GM19238 (cell line): ENCODE measurements around the gene NUB1.

ENCODE experiments used
- DNase-seq: peaks from one replicate; pipeline ENCODE4 v3.0.0; 2011; ENCODE audit warnings: low spot score; ENCODE audit not compliant: insufficient read length

NUB1 gene

DNA sequence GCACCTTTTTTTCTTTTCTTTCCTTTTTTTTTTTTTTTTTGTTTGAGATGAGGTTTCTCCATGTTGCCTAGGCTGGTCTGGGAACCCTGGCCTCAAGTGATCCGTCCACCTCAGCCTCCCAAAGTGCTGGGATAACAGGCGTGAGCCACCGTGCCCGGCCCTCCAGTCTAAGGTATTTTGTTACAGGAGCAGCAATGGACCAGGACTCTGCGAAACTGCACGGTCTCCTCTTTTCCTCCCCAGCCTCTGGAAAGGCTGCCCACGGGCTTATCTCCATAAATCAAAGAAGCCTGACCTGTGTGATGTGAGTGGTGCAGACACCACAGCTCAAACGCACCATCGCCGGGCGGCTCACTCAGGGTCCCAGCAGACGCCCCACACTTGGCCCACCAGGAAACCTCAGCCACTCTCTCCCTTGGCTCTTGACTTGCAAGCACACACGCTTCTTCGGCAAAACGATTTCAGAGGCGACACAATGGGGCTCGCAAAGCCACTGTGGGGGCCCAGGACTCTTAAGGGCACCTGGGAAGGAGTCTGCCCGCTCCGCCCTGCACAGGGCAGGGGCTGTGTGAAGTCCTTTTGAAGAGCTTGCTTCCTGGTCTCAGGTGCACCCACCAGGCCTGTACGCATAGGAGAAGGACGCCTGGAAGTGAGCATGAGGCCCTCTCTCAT lies 47.6 kb downstream of the NUB1 start:
- DNase-seq: no peak

DNA sequence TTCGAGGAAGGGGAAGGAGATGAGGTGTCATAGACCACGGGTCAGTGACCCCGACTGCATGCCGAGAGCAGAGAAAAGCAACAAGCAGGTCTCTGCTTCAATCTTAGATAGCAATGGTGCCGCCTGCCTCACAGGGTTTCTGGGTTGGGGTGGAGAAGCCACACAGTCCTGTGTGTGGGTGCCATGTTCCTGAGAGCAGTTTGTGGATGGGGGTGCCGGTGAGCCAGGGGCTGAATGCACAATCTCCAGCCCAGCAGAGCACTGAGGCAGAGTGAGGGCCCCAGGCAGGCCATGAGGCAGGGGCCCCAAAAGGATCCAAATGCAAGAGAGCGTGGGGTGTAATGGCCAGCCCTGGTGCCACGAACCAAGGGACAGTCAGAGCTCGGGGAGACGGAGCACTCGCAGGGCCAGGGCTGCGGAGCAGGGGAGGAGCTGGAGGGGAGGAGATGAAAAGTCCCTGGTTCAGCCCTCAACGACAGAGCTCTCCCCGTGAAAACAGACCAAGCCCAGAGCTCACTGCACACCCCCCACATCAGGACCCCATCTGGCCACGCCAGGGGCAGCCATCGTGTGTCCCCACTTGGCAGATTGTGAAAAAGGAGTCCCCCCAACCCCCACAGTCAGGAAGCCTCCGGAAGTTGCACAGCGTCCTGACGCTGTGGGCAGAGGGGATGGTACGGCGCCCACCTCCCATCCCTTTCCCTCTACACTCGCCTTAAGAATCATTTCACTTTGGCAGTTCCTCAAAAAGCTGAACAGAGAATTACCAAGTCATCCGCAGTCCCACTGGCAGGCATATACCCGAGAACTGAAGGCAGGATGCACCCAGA lies 48.4 kb downstream of the NUB1 start:
- no peak for DNase-seq

DNA sequence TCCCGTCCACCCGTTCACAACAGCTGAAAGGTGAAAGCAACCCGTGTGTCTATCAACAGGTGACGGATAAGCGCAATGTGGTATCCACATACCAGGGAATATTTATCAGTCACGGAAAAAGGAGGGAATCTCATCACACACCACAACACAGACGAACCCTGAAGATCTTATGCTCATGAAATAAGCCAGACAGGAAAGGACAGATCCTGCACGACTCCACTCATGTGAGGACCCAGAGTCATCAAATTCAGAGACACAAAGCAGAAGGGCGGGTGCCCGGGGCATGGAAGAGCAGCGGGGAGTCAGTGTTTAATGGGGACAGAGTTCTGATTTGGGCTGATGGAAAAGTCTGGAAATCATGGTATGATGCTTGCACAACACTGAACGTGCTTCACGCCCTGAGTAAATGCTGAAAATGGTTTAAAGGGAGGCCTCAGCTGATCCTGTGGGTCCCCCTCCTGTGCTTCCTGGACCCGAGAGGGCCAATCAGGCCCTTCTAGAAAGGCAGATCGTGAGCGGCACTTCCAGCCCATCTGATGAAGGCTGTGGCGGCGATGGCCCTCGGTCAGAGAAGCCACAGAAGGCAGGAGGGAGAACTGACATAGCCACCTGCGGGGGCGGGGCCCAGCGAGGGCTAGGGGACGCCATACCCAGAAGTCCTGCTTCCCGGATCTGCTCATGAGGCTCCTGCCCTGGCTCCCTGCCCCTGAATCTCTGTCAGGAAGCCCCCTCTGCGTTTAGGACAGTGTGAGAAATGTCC lies 49.2 kb downstream of the NUB1 start:
- no peak for DNase-seq

DNA sequence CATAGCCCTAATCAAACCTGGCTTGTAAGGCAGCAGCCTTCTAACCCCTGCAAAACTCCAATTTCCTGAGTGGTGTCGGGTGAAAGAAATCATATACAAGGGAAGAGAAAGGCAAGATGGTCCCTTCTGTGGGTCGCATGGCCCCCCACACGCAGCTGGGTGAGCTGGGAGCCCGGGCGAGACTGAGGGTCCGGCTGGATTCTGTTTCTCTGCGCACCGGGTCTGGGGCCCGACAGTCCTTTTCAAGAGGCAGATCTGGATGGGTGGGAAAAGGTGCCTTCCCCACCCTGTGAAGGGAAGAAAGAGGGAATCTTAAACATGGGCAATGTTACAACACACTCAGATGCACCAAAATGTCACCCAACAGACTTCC lies 49.7 kb downstream of the NUB1 start:
- no peak for DNase-seq

DNA sequence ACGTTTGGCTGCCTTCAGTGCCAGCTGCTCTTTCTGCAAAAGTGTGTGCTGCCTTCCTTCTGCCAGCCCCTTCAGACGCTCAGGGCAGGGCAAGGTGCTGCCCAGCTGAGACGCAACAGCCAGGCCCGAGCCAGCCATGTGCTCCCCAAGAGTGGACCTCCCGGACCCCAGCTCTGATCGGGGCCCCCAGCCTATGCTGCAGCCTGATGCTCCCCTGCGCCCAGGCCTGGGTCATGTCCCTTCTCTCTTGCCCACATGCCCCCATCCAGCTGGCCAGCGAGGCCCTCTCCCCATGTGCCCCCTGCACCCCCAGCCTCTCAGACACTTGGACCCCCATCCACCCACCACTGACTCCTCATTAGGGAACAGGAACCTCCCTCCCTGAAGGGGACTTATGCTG lies 50.4 kb downstream of the NUB1 start:
- DNase-seq: no peak

DNA sequence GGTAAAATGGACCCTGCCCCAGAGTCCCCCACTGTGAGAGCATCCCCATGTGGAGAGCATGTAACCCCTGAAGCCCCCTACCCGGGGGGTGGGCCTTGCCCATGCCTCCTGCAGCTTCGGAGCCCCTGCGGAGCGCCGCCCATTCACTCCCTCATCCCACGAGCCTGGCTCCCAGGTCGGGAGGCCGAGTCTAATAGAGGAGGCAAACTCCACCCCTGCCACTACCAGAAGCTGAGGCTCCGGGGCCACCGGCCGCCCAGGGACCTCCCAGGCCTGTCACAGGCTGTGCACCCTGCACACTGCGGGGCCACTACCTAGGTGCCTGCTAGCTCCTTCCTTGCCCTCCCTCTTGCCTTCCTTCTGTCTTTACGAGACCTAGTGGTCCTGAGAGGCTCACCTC lies 50.8 kb downstream of the NUB1 start:
- DNase-seq: no peak

DNA sequence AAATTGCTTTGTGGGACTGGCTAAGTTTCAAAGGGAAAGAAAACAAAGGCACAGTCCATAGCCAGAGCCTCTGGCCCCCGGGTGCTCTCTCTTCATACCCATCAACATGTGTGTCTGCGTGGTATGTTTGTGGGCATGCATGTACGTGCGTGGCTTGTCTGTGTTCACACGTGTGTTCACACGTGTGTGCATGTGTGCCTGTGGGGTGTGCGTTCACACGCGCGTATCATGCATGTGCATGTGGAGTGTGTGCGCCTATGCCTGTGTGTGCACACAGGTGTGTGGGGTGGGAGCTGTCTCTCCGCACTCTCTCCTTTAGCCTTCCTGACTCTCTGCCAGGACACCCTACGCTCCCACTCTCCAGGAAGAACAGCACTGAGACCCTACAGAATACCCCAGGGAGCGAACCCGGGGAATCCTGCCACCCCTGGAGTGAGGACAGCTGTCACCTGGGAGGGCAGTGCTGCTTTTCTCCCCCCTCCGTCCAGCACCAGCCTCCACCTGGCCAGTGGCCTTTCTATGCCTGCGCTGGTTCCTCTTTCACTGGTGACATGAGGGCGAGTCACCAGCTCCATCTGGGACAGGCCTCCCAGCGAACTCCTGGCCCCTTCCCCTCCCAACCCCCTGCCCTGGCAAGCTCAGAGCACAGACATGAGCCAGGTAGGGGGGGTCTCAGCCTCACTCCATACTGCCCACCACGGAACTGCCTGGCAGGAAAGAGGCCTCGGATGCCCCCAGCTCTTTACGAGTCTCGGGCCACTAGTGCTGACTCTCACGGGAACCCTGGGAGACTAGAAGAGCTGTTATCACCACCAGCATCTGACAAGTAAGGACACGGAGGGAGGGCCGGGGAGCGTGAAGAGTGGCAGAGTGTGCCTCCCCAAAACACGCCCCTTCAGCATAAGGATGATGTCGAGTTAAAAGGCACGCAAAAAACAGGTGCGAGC lies 51.7 kb downstream of the NUB1 start:
- no peak for DNase-seq

DNA sequence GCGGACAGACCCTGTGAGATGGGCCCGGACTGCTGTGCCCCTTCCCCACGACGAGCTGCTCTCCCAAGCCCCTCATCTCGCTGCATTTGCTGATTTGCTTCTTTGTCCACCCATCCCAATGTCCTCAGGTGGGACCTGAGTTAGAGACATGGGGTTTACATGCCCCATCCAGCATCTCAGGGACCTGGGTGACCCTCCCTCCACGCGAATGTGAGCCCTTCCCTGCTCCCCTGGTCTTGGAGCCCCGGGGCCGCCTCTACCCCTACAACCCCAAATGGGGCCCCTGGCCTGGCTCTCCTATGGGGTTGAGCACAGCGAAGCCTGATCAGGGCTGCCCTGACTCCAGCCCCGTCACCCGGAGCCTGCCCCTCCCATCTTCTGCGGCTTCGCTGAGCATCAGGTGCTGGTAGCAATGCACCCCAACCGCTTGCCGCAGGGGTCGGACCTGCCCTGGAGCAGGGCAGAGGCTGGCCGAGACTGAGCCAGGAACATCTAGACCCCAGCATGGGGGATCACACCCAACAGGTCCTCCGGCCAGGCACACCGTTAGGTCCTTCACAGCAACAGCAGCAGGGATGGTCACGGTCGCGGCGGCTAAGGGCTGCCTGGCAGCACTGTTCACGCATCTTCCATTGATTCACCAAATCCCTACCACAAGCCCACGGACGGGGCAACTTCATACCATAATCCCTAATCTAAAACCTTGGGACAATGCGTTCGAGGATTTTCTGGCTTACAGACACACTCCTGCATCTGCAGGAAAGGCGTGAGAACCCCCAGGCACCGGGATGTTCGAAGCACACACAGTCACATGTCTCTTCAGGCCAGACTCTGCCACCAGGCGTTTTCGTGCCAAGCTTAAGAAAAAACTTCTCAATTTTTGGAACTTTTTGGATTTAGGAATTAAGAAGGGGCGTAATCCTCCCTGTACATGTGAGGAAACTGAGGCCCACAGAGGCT lies 52.7 kb downstream of the NUB1 start:
- no peak for DNase-seq

DNA sequence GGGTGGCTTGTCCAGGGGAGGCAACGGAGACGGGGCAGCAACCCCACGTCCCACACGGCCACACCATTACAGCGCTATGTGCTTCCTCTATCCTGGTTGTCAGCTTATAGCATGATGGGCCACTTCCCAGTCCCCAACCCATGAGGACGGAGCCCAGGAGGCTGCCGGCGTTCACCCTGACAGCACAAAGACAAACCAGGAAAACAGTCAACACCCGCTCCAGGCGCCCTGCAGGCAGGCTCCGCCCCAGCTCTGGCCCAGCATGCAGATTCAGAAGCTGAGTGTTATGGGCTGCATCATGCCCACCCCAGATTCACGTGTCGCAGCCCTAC lies 53.4 kb downstream of the NUB1 start:
- DNase-seq: no peak

DNA sequence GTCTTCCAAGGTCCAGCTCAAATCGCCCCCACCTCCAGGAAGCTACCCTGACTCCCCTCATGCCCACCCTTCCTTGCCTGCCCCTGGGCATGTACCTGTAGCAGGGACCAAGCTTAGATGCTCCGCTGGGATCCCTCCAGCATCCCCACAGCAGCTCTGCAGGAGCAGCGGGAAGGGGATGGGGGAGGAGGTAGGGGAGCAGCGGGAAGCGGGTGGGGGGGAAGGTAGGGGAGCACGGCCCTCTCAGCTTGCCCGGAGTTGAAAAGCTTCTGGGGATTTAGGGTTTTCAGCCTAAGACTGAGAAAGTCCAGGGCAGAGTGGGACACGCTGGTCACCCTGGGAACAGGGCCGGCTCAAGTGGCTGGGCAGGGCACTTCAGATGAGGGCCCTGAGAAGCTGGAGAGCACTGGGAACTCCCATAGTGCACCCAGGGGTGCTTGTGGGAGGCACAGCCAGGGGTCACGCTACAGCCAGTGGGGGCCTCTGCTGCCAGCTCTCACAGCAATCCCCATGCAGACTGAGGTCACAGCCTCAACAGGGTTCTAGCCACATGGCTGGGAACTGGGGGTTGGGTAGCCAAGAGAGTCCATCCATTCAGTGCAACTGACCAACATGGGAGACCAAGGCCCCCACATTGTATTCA lies 54.8 kb downstream of the NUB1 start:
- no peak for DNase-seq

DNA sequence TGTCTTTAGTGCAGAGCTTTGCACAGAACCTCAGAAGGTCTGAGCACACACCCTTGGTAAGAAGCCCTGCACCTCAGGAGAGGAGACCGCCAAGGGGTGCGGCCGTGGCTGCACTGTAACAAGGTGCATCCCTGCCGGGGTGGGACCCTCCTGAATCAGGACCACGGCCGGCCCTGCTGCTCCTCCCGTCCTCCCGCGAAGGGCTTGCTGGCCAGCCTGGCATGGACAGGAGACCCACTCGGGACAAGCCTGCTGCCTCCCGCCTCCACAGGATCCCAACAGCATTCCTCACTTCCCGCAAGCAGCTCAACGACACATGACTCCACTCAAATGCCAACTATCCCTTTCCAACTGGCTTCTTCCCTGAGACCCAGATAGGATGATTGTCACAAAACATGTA lies 55.4 kb downstream of the NUB1 start:
- no peak for DNase-seq

DNA sequence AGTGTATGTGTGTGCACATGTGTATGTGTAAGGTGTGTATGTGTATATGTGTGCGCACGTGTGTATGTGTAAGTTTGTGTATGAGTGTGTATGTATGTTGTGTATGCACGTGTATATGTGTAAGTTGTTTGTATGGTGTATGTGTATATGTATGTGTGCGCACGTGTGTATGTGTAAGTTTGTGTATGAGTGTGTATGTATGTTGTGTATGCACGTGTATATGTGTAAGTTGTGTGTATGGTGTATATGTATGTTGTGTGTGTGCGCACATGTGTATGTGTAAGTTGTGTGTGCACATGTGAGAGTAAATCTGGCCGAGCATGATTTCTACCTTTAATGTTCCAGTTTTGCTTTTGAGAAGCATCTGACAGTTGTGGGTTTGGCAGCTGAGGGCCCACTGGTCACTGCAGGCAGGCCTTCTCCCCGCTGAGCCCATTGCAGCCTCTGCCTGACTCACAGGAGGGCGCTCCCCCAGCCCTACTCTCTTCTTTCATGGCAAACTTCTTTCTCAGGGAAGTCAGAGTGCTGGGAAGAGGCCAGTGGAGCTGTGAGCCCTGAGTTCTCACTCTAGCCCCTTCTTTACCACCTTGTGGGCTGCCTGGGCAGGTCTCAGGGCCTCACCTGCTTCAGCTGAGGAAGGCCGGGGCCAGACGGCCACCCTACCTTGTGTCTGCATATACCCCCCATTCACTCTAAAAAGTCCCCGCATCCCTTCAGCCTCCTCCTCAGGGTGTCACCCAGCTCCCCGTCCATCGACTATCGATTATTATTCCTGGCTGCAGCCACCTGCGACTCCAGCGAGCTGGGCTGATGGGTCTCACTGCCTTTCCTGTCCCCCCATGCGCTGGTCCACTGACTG lies 57.1 kb downstream of the NUB1 start:
- no peak for DNase-seq

DNA sequence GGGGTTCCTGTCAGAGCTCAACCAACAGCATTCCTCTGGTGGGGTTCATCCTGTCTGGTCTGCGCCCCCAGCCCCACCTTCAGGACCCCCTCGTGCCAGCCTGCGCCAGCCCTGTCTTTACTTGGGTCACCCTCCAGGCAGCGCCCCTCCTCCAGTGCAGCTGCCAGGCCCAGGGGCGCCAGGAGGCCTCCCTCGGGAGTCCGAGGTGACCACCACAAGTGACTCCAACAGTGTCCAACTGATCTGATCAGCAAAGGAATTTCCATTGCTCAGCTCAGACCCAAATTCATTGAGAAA lies 57.6 kb downstream of the NUB1 start:
- DNase-seq: no peak

DNA sequence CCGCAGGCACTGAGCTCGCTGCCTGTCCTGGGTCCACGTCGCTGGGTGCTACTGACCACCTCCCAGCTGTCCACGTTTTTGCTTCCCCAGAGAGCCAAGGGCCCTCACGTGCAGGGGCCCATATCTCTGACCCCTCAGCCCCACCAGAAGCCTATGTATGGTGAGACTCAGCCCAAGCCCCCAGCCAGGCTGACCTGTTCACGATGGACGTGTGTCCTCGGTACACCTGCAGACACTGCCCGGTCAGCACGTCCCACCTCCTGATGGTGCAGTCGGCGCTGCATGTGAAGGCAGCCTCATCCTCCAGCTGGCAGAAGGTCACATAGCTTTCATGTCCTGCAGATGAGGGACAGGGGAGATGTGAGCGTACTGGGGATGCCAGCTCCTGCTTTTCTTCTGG lies 58.3 kb downstream of the NUB1 start:
- no peak for DNase-seq

DNA sequence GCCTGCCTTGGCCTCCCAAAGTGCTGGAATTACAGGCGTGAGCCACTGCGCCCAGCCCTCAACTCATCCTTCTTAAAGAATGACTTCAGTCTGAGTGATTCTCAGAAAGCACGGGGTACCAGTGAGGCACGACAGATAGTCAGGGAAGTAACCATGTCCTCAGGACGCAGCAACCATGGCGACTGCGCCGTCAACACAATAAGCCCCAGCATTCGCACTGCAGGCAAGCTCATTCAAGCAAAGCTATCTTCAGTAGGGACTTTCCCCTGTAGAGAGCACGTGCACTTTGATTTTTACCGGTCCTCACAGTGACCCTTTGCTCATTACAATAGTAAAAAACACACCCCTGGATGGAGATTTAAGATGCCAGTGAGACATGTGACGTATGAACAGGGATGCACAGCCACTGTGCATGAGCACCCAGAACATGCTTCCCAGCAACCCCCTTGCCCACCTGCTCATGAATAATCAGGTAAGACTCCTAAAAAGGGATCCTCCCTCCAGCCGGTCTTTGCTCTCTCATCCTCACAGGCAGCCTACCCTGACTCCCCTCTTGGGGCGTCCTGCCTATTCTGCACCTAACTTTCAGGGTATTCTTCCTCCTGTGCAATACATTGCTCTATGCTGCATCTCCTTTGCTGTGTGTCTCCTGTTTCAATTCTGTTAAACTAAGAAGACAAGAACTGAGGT lies 59.2 kb downstream of the NUB1 start:
- DNase-seq: no peak

DNA sequence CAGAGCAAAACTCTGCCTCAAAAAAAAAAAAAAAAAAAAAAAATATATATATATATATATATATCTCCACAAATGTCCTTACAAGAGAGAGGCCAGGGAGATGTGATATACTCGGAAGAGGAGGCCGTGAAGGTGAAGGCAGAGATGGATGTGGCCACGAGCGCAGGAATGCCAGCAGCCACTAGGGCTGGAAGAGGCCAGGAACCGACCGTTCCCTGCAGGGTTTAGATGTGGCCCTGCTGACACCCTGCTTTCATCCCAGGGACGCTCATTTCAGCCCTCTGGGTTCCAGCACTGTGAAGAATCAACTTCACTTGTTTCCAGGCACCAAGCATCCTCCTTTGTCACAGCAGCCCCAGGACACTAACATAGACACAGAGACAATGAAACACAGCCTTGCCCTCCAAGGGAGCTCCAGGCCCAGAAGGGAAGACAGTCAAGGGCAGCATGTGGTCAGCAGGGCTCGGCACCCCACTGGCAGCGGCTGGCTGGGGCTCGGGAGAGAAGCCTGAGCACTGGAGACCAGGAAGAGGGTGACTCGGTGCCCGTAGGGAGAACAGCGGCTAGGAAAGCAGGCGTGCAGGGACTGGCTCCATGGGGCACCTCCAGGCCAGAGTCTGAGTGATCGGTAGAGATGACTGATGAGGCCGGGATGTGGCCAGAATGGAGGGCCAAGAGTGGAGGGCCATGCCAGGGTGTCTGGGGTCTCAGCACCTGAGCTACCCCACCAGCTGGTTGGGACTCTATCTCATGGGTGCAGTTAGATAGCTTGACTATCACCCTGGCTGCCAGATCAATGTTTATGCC lies 60.6 kb downstream of the NUB1 start:
- no peak for DNase-seq

DNA sequence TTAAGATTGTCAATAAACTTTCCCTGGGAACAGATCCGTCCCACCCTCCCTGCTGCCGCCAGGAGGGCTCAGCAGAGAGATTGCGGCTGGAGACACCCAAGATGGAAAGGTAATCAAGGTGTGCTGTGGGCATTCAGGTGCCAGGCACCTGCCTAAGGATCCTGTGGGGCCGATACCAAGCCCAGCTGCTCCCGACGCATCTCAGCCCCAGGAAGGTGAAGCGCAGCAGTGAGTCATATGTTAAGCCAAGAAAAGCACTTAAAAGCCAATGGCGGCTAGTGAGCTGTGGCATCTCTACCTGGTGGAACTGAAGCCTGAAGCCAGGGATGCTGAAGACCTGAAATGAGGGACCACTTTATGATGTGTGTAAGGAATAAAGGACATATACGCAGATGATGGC lies 62.2 kb downstream of the NUB1 start:
- DNase-seq: no peak
